HEK293 (cell line): ENCODE data around the gene PTPRF.

Experiments used
- CTCF ChIA-PET: fragments of 350-600 bp; formaldehyde crosslinking; extraction: SDS; loops from one replicate; lab custom pipeline; 2021; ENCODE audit warnings: antibody characterized with exemption; lab: Yijun Ruan, JAX
- POLR2A ChIA-PET: fragments of 300-600 bp; formaldehyde crosslinking; extraction: SDS; loops from one replicate; lab custom pipeline; 2020; ENCODE audit warnings: antibody characterized with exemption, inconsistent platforms; lab: Yijun Ruan, JAX
- H3K27ac ChIP-seq: fragments of 200-500 bp; sonication (Bioruptor generic); 2 replicates; pipeline ENCODE4 v1.5.1; 2014; ENCODE audit warnings: low read depth, low read length, control low read depth, inconsistent platforms; ENCODE audit errors: extremely low read depth
- H3K36me3 ChIP-seq, 2 experiments: fragments of 200-500 bp in 1 of 2; sonication (Bioruptor generic) in 1 of 2; 1 replicate in 1 of 2; 2 replicates in 1 of 2; pipeline ENCODE4 v1.5.1; 2014 to 2017; ENCODE audit warnings: inconsistent platforms in 2 of 2, low read length in 2 of 2; ENCODE audit not compliant: control insufficient read depth in 2 of 2, insufficient read depth in 1 of 2
- H3K4me1 ChIP-seq: fragments of 200-500 bp; sonication (Bioruptor generic); 2 replicates; pipeline ENCODE4 v1.5.1; 2014; ENCODE audit warnings: mild to moderate bottlenecking, low read length, inconsistent platforms; ENCODE audit not compliant: control insufficient read depth, insufficient read depth
- H3K4me3 ChIP-seq: 2 replicates; pipeline ENCODE4 v1.5.1; 2011; ENCODE audit warnings: low read depth, mild to moderate bottlenecking, control low read depth, low read length, moderate library complexity
- H3K9me3 ChIP-seq: fragments of 200-500 bp; sonication (Bioruptor generic); 2 replicates; pipeline ENCODE4 v1.5.1; 2014; ENCODE audit warnings: low read depth, low read length, inconsistent platforms; ENCODE audit not compliant: control insufficient read depth, insufficient read depth
- INSM2 ChIP-seq: fragments of 450-650 bp; formaldehyde crosslinking; IDR thresholded peaks from 2 replicates; pipeline ENCODE4 v1.5.1; 2016; ENCODE audit warnings: missing biosample characterization, missing genetic modification characterization
- KLF1 ChIP-seq: fragments of 450-650 bp; formaldehyde crosslinking; IDR thresholded peaks from 2 replicates; pipeline ENCODE4 v1.5.1; 2016; ENCODE audit warnings: missing biosample characterization, missing genetic modification characterization
- KLF16 ChIP-seq: fragments of 450-650 bp; formaldehyde crosslinking; IDR thresholded peaks from 2 replicates; pipeline ENCODE4 v1.5.1; 2017; ENCODE audit warnings: missing biosample characterization, missing genetic modification characterization
- KLF7 ChIP-seq: fragments of 450-650 bp; formaldehyde crosslinking; IDR thresholded peaks from 2 replicates; pipeline ENCODE4 v1.5.1; 2016; ENCODE audit warnings: missing biosample characterization, missing genetic modification characterization, borderline replicate concordance
- MYNN ChIP-seq: fragments of 450-650 bp; formaldehyde crosslinking; IDR thresholded peaks from 2 replicates; pipeline ENCODE4 v1.5.1; 2016; ENCODE audit warnings: missing biosample characterization, missing genetic modification characterization, borderline replicate concordance
- OVOL3 ChIP-seq: fragments of 450-650 bp; formaldehyde crosslinking; IDR thresholded peaks from 2 replicates; pipeline ENCODE4 v1.5.1; 2016; ENCODE audit warnings: missing biosample characterization, missing genetic modification characterization
- YY2 ChIP-seq: fragments of 450-650 bp; formaldehyde crosslinking; IDR thresholded peaks from 2 replicates; pipeline ENCODE4 v1.5.1; 2016; ENCODE audit warnings: missing biosample characterization, missing genetic modification characterization
- ZEB2 ChIP-seq: fragments of 450-650 bp; formaldehyde crosslinking; IDR thresholded peaks from 2 replicates; pipeline ENCODE4 v1.5.1; 2016; ENCODE audit warnings: missing biosample characterization, missing genetic modification characterization
- ZNF133 ChIP-seq: fragments of 450-650 bp; formaldehyde crosslinking; IDR thresholded peaks from 2 replicates; pipeline ENCODE4 v1.5.1; 2016; ENCODE audit warnings: missing biosample characterization, missing genetic modification characterization
- ZNF157 ChIP-seq: fragments of 450-650 bp; formaldehyde crosslinking; IDR thresholded peaks from 2 replicates; pipeline ENCODE4 v1.5.1; 2016; ENCODE audit warnings: missing biosample characterization, missing genetic modification characterization
- ZNF311 ChIP-seq: fragments of 450-650 bp; formaldehyde crosslinking; IDR thresholded peaks from 2 replicates; pipeline ENCODE4 v1.5.1; 2017; ENCODE audit warnings: missing biosample characterization, missing genetic modification characterization, borderline replicate concordance
- ZNF335 ChIP-seq: fragments of 450-650 bp; formaldehyde crosslinking; conservative IDR thresholded peaks from 2 replicates; pipeline ENCODE4 v1.5.1; 2016; ENCODE audit warnings: missing biosample characterization, missing genetic modification characterization
- ZNF501 ChIP-seq: fragments of 450-650 bp; formaldehyde crosslinking; IDR thresholded peaks from 2 replicates; pipeline ENCODE4 v1.5.1; 2016; ENCODE audit warnings: missing biosample characterization, missing genetic modification characterization
- ZNF626 ChIP-seq: fragments of 450-650 bp; sonication (Bioruptor Pico); formaldehyde crosslinking; IDR thresholded peaks from 2 replicates; pipeline ENCODE4 v1.5.1; 2018; ENCODE audit warnings: missing biosample characterization, missing genetic modification characterization, inconsistent platforms
- ZNF664 ChIP-seq: fragments of 450-650 bp; formaldehyde crosslinking; IDR thresholded peaks from 2 replicates; pipeline ENCODE4 v1.5.1; 2016; ENCODE audit warnings: missing biosample characterization, missing genetic modification characterization
- ZNF670 ChIP-seq: fragments of 450-650 bp; formaldehyde crosslinking; IDR thresholded peaks from 2 replicates; pipeline ENCODE4 v1.5.1; 2016; ENCODE audit warnings: missing biosample characterization, missing genetic modification characterization, low read depth
- ZNF76 ChIP-seq: fragments of 450-650 bp; formaldehyde crosslinking; IDR thresholded peaks from 2 replicates; pipeline ENCODE4; 2016; ENCODE audit warnings: low read depth, missing biosample characterization, missing genetic modification characterization, borderline replicate concordance
- ZNF792 ChIP-seq: fragments of 450-650 bp; formaldehyde crosslinking; IDR thresholded peaks from 2 replicates; pipeline ENCODE4 v1.5.1; 2016; ENCODE audit warnings: missing biosample characterization, missing genetic modification characterization
- TF ChIP-seq, protein P1 (sequence below): sonication (generic); formaldehyde crosslinking; IDR thresholded peaks from 2 replicates; pipeline ENCODE4 v1.8.1; 2022; ENCODE audit warnings: mild to moderate bottlenecking, moderate library complexity, missing genetic modification reagents
- TF ChIP-seq, protein P2 (sequence below): fragments of 450-650 bp; formaldehyde crosslinking; IDR thresholded peaks from 2 replicates; pipeline ENCODE4 v1.5.1; 2016; ENCODE audit warnings: missing biosample characterization, missing genetic modification characterization
- TF ChIP-seq, protein P3 (sequence below): fragments of 450-650 bp; formaldehyde crosslinking; IDR thresholded peaks from 2 replicates; pipeline ENCODE4 v1.5.1; 2016; ENCODE audit warnings: missing biosample characterization, missing genetic modification characterization
- TF ChIP-seq, protein P4 (sequence below): fragments of 450-650 bp; formaldehyde crosslinking; IDR thresholded peaks from 2 replicates; pipeline ENCODE4 v1.5.1; 2016; ENCODE audit warnings: missing biosample characterization, missing genetic modification characterization

The PTPRF gene

DNA sequence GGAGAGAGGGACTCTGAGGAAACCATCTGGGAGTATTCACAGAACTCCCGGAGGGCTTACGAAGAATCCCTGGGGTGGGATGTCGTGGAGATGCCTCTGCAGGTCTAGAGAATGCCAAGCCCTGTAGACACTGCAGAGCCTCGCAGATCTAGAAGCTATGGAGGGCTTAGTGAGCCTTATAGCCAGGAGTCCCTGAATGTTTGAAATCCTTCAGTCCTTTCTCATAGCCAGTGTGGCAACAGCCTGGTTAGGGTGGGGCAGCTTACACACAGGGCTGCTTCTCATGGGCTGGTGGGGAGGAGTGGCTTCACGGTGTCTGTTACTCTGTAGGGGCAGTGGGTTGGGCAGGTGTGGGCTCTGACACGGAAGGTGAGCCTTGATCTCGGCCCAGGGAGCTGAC lies 75.1 kb downstream of the PTPRF start:
- Histone ChIP-seq H3K4me1 (no peaks in the 10 kb centered on the region), H3K36me3 (peaks cover 5 to 96% of the 10 kb centered on the region in 2 experiments; a peak in 2 of 3 replicates)
- TF ChIP-seq ZNF133 (tag by site-specific recombination) (no peak), KLF1 (tag by site-specific recombination) (no peak), ZNF157 (no peak), KLF16 (tag by site-specific recombination) (no peak), ZEB2 (tag by site-specific recombination) (no peak), ZNF311 (tag by site-specific recombination) (no peak)
- TF ChIP-seq, all 188 proteins: peak for 0
- no peak overlapping the region for H3K27ac ChIP-seq
- no peak overlapping the region for H3K4me3 ChIP-seq
- ChIA-PET CTCF (no interaction called here), POLR2A (interaction anchor here (1.3 kb wide), 1 partner anchor 45 kb away, joined by 6 read pairs; the partner anchor contains the start of gene KDM4A)
- H3K9me3 ChIP-seq, result no peaks in the 10 kb centered on the region

DNA sequence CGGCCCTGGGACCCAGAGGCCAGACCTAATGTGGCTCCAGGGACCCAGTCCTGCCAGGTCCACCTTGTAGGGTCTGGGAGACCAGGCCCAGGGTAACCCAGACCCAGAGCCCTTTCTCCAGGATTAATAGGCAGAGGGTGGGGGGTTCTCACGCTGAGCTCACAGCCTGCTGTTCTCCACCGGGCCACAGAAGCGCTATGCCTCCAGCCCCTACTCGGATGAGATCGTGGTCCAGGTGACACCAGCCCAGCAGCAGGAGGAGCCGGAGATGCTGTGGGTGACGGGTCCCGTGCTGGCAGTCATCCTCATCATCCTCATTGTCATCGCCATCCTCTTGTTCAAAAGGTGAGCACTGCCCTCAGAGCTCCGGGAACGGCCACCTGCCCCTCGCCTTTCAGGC lies 75.9 kb downstream of the PTPRF start:
- TF ChIP-seq, protein P1, sequence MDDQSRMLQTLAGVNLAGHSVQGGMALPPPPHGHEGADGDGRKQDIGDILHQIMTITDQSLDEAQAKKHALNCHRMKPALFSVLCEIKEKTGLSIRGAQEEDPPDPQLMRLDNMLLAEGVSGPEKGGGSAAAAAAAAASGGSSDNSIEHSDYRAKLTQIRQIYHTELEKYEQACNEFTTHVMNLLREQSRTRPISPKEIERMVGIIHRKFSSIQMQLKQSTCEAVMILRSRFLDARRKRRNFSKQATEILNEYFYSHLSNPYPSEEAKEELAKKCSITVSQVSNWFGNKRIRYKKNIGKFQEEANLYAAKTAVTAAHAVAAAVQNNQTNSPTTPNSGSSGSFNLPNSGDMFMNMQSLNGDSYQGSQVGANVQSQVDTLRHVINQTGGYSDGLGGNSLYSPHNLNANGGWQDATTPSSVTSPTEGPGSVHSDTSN (CRISPR knock-in tag), result no peak
- no peak for TF ChIP-seq ZNF626 (tag by site-specific recombination)
- TF ChIP-seq, protein P2, sequence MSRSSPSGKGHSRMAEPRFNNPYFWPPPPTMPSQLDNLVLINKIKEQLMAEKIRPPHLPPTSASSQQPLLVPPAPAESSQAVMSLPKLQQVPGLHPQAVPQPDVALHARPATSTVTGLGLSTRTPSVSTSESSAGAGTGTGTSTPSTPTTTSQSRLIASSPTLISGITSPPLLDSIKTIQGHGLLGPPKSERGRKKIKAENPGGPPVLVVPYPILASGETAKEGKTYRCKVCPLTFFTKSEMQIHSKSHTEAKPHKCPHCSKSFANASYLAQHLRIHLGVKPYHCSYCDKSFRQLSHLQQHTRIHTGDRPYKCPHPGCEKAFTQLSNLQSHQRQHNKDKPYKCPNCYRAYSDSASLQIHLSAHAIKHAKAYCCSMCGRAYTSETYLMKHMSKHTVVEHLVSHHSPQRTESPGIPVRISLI (tag by site-specific recombination), result no peak
- no peak for TF ChIP-seq ZNF670 (tag by site-specific recombination)
- no peak for TF ChIP-seq ZNF664 (tag by site-specific recombination)
- TF ChIP-seq ZNF501 (tag by site-specific recombination), result no peak
- no peak for TF ChIP-seq MYNN (tag by site-specific recombination)
- TF ChIP-seq, protein P3, sequence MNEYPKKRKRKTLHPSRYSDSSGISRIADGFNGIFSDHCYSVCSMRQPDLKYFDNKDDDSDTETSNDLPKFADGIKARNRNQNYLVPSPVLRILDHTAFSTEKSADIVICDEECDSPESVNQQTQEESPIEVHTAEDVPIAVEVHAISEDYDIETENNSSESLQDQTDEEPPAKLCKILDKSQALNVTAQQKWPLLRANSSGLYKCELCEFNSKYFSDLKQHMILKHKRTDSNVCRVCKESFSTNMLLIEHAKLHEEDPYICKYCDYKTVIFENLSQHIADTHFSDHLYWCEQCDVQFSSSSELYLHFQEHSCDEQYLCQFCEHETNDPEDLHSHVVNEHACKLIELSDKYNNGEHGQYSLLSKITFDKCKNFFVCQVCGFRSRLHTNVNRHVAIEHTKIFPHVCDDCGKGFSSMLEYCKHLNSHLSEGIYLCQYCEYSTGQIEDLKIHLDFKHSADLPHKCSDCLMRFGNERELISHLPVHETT (tag by site-specific recombination), result no peak
- TF ChIP-seq ZNF76, result no peak
- TF ChIP-seq YY2 (tag by site-specific recombination), result no peak
- TF ChIP-seq OVOL3 (tag by site-specific recombination), result no peak
- no peak for TF ChIP-seq KLF7
- CTCF ChIA-PET, result no interaction called here
- Histone ChIP-seq H3K9me3 (no peaks in the 10 kb centered on the region), H3K4me1 (no peaks in the 10 kb centered on the region), H3K36me3 (peaks cover 5 to 95% of the 10 kb centered on the region in 2 experiments; a peak in 2 of 3 replicates), H3K4me3 (no peak overlapping the region), H3K27ac (no peak overlapping the region)
- POLR2A ChIA-PET, result interaction anchor here (0.8 kb wide), 1 partner anchor 43 kb away, joined by 3 read pairs; the partner anchor contains the start of gene KDM4A

DNA sequence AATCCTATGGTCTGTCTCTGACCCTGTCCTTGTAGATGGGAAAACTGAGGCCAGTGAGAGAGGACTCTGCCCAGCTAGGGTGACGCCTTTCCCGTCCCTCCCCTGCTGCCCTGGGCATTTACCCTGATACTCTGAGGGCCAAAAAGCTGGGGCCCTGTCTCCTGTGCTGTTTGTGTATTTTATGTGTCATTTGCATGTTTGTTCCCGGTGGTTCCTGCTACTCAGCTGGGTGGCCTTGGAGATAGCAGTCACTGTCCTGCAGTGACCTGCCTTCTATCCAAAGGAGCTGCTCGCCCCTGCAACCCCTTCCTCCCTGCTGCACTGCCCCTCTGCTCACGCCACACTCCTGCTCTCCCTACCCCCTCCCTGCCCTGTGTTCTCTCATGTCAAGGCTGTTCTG lies 78.1 kb downstream of the PTPRF start:
- H3K4me3 ChIP-seq, result no peak overlapping the region
- H3K36me3 ChIP-seq, result peaks cover 5 to 88% of the 10 kb centered on the region in 2 experiments; a peak in 2 of 3 replicates
- CTCF ChIA-PET, result no interaction called here
- no peak overlapping the region for H3K27ac ChIP-seq
- H3K9me3 ChIP-seq, result no peaks in the 10 kb centered on the region
- no peaks in the 10 kb centered on the region for H3K4me1 ChIP-seq
- TF ChIP-seq INSM2 (tag by site-specific recombination) (no peak), ZNF335 (tag by site-specific recombination) (no peak), ZNF792 (tag by site-specific recombination) (no peak)
- TF ChIP-seq, protein P3 (tag by site-specific recombination), result no peak
- TF ChIP-seq, protein P4, sequence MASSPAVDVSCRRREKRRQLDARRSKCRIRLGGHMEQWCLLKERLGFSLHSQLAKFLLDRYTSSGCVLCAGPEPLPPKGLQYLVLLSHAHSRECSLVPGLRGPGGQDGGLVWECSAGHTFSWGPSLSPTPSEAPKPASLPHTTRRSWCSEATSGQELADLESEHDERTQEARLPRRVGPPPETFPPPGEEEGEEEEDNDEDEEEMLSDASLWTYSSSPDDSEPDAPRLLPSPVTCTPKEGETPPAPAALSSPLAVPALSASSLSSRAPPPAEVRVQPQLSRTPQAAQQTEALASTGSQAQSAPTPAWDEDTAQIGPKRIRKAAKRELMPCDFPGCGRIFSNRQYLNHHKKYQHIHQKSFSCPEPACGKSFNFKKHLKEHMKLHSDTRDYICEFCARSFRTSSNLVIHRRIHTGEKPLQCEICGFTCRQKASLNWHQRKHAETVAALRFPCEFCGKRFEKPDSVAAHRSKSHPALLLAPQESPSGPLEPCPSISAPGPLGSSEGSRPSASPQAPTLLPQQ (tag by site-specific recombination), result no peak
- POLR2A ChIA-PET, result no interaction called here
